SK-N-SH treated with all-trans-retinoic acid at 6 μM for 48 hours (cell line): ENCODE results near the gene IGFN1.

Source experiments
- CREB5 ChIP-seq: fragments of 250-450 bp; sonication (Bioruptor Pico); IDR thresholded peaks from 2 replicates; pipeline ENCODE4 v1.5.1; 2020; ENCODE audit warnings: low read depth, mild to moderate bottlenecking, moderate library complexity
- CSRNP3 ChIP-seq: fragments of 250-450 bp; sonication (Bioruptor Pico); IDR thresholded peaks from 2 replicates; pipeline ENCODE4 v1.5.1; 2021; ENCODE audit warnings: mild to moderate bottlenecking, moderate library complexity
- GLIS3 ChIP-seq: fragments of 250-450 bp; sonication (Bioruptor Pico); IDR thresholded peaks from 2 replicates; pipeline ENCODE4 v1.5.0; 2020; ENCODE audit warnings: mild to moderate bottlenecking, moderate library complexity
- PATZ1 ChIP-seq: fragments of 250-450 bp; sonication (Bioruptor Pico); IDR thresholded peaks from 2 replicates; pipeline ENCODE4 v1.8.0; 2020; ENCODE audit warnings: mild to moderate bottlenecking, moderate library complexity, borderline replicate concordance
- POU6F1 ChIP-seq: fragments of 250-450 bp; sonication (Bioruptor Pico); IDR thresholded peaks from 2 replicates; pipeline ENCODE4 v1.8.0; 2021; ENCODE audit warnings: low read depth, mild to moderate bottlenecking, moderate library complexity, borderline replicate concordance
- ZFP30 ChIP-seq: fragments of 450-650 bp; formaldehyde crosslinking; IDR thresholded peaks from 2 replicates; pipeline ENCODE4 v1.5.0; 2022; ENCODE audit warnings: mild to moderate bottlenecking, moderate library complexity

- TF ChIP-seq GLIS3 (CRISPR knock-in tag) (no peak), PATZ1 (CRISPR knock-in tag) (no peak), CREB5 (CRISPR knock-in tag) (no peak), CSRNP3 (no peak), ZFP30 (CRISPR knock-in tag) (no peak), POU6F1 (CRISPR knock-in tag) (no peak)
Observed at GRCh38 chr1:201169203-201169602, 21.4 kb upstream of the IGFN1 start.
